Skeletal muscle tissue (tissue), 4 donors: ENCODE measurements around the gene STAT3. TPM values are rescaled to one million over a fixed set of nuclear protein-coding genes. Genes with fewer than 3 reads are reported as not detected.
"Not testable (repeated sequence)": the region's sequence is repeated elsewhere in the genome, so short reads cannot be mapped to it uniquely, and the experiment has no call there.

Experiments used
- H3K27ac ChIP-seq: one replicate; pipeline ENCODE4 v1.7.0; 2013; ENCODE audit warnings: mild to moderate bottlenecking, low read depth, low read length, inconsistent platforms
- H3K27me3 ChIP-seq, 3 donors: one replicate each; pipeline ENCODE4 v1.7.0; 2013; ENCODE audit warnings: low read length in 3 of 3; ENCODE audit not compliant: control insufficient read depth in 3 of 3, insufficient read depth in 3 of 3
- H3K36me3 ChIP-seq, 3 donors: one replicate each; pipeline ENCODE4 v1.7.0; 2013; ENCODE audit warnings: low read length in 3 of 3; ENCODE audit not compliant: control insufficient read depth in 3 of 3, insufficient read depth in 3 of 3
- H3K4me1 ChIP-seq, 3 donors: one replicate each; pipeline ENCODE4 v1.7.0; 2013; ENCODE audit warnings: low read length in 3 of 3, mild to moderate bottlenecking in 3 of 3; ENCODE audit not compliant: control insufficient read depth in 3 of 3, insufficient read depth in 3 of 3
- H3K4me3 ChIP-seq, 3 donors: one replicate each; pipeline ENCODE4 v1.7.0; 2013; ENCODE audit warnings: low read length in 3 of 3
- H3K9ac ChIP-seq, 3 donors: one replicate each; pipeline ENCODE4 v1.7.0; 2013; ENCODE audit warnings: low read length in 3 of 3, mild to moderate bottlenecking in 3 of 3, moderate library complexity in 2 of 3, low read depth in 1 of 3
- H3K9me3 ChIP-seq, 3 donors: one replicate each; pipeline ENCODE4 v1.7.0; 2013; ENCODE audit warnings: low read length in 3 of 3; ENCODE audit not compliant: control insufficient read depth in 3 of 3
- total RNA-seq: library from RNA; depleted of rRNA; stranded (reverse); fragments of >200 nt; gene quantifications from one replicate; pipeline ENCODE4 v1.2.3, GENCODE V29; 2014
- donor health status: Osteomylitis.

STAT3 gene
- total RNA-seq, 1 donor from 2014 or later: 44.9 TPM

DNA sequence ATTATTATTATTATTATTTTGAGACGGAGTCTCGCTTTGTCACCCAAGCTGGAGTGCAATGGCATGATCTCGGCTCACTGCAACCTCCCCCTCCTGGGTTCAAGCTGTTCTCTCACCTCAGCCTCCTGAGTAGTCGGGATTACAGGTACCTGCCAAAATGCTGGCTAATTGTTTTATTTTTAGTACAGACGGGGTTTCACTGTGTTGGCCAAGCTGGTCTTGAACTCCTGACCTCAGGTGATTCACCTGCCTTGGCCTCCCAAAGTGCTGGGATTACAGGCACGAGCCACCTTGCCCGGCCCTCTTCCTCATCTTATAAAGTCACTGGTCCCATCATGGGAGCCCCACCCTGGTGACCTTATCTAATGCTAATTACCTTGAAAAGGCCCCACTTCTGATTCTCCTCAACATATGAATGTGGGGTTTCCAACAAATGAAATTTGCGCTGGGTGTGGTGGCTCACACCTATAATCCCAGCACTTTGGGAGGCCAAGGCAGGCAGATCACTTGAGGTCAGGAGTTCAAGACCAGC is 12.7 kb upstream of the STAT3 start:
- Histone ChIP-seq H3K36me3 (peaks cover 18 to 27% (median 23%) of the 10 kb centered on the region in 3 donors), H3K4me1 (peaks cover 6 to 27% (median 23%) of the 10 kb centered on the region in 3 donors)
- not testable (repeated sequence) for H3K4me3 ChIP-seq, H3K27me3 ChIP-seq, H3K9ac ChIP-seq, H3K9me3 ChIP-seq, H3K27ac ChIP-seq

GRCh38 chr17:42399948-42400843 is 12.0 kb upstream of the STAT3 start:
- Histone ChIP-seq H3K4me3 (no peak overlapping the region), H3K27ac (no peak overlapping the region), H3K4me1 (peaks cover 5 to 23% (median 19%) of the 10 kb centered on the region in 3 donors), H3K36me3 (peaks cover 16 to 27% (median 23%) of the 10 kb centered on the region in 3 donors), H3K9ac (no peak overlapping the region), H3K9me3 (no peaks in the 10 kb centered on the region), H3K27me3 (no peaks in the 10 kb centered on the region)

GRCh38 chr17:42399121-42399520 is 10.9 kb upstream of the STAT3 start:
- Histone ChIP-seq H3K27me3 (no peaks in the 10 kb centered on the region), H3K4me3 (no peak overlapping the region), H3K4me1 (peaks cover 3 to 15% (median 11%) of the 10 kb centered on the region in 3 donors), H3K9me3 (no peaks in the 10 kb centered on the region), H3K36me3 (peaks cover 7 to 17% (median 12%) of the 10 kb centered on the region in 3 donors), H3K27ac (no peak overlapping the region), H3K9ac (no peak overlapping the region)

DNA sequence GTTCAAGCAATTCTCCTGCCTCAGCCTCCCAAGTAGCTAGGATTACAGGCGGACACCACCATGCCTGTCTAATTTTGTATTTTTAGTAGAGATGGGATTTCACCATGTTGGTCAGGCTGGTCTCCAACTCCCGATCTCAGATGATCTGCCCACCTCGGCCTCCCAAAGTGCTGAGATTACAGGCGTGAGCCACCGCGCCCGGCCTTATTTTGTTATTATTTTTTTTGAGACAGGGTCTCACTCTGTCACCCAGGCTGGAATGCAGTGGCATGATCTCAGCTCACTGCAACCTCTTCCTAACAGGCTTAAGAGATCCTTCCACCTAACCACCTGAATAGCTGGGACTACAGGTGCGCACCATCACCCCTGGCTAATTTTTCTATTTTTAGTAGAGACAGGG is 7.4 kb upstream of the STAT3 start:
- H3K9ac ChIP-seq, H3K27ac ChIP-seq, H3K9me3 ChIP-seq, H3K36me3 ChIP-seq, H3K4me3 ChIP-seq, H3K27me3 ChIP-seq, H3K4me1 ChIP-seq: not testable (repeated sequence)

DNA sequence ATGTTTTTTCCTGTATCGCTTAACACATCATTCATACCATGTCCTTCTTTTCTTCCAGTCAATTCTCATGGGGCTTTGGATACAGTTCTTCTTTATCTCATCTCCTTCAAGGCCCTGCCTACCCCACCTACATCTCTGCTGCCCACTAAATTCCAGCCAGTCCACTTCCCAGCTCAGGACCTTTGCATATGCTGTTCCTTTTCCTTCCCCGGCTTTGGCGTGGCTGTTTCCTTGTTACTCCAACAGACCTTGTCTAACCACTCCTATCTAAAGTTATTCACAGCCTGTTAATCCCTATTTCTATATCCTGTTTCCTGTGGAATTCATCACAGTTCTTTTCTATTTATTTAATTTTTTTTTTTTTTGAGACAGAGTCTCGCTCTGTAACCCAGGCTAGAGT is 6.6 kb upstream of the STAT3 start:
- Histone ChIP-seq H3K4me3 (no peak overlapping the region), H3K9ac (no peak overlapping the region), H3K4me1 (peaks cover under 1 to 3% (median 2%) of the 10 kb centered on the region in 3 donors), H3K36me3 (no peaks in the 10 kb centered on the region), H3K27ac (no peak overlapping the region), H3K27me3 (no peaks in the 10 kb centered on the region), H3K9me3 (no peaks in the 10 kb centered on the region)

GRCh38 chr17:42392692-42393415 is 4.6 kb upstream of the STAT3 start:
- Histone ChIP-seq H3K27me3 (no peaks in the 10 kb centered on the region), H3K9me3 (no peaks in the 10 kb centered on the region), H3K36me3 (no peaks in the 10 kb centered on the region), H3K9ac (no peak overlapping the region), H3K4me1 (peaks cover 5 to 9% (median 7%) of the 10 kb centered on the region in 3 donors), H3K27ac (no peak overlapping the region), H3K4me3 (no peak overlapping the region)

DNA sequence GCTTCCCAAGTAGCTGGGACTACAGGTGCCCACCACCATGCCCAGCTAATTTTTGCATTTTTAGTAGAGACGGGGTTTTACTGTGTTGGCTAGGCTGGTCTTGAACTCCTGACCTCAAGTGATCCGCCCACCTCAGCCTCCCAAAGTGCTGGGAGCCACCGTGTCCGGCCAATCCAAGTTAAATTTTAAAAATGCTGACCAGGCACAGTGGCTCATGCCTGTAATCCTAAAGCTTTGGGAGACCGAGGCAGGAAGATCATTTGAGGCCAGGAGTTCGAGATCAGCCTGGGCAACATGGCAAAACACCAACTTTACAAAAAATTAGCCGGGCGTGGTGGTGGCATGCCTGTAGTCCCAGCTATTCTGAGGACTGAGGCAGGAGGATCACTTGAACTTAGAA is 3.2 kb upstream of the STAT3 start:
- not testable (repeated sequence) for H3K9me3 ChIP-seq, H3K27me3 ChIP-seq, H3K36me3 ChIP-seq, H3K4me3 ChIP-seq, H3K27ac ChIP-seq, H3K9ac ChIP-seq
- peaks cover 6 to 16% (median 15%) of the 10 kb centered on the region in 3 donors for H3K4me1 ChIP-seq

DNA sequence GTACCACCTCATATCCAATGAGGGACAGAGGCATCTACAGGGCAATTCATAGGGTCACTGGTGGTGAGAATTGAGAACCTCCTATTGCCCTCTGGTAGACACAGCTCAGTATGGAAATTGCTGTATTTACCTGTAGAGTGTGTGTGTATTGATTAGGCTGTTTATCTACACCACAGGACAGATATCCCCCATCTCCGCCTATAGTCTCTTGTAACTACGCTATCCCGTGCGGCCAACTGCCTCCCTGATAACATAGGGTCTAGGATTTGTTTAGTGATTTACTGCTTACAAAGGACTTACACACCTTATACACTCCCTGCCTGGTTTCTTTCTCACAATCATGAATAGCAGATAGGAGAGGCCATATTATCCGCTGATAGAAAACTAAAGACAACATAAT is 1.7 kb upstream of the STAT3 start:
- Histone ChIP-seq H3K4me1 (peaks cover 10 to 25% (median 19%) of the 10 kb centered on the region in 3 donors), H3K9ac (no peak overlapping the region), H3K36me3 (no peaks in the 10 kb centered on the region), H3K27ac (peak overlapping the region; percentile 98), H3K27me3 (no peaks in the 10 kb centered on the region), H3K9me3 (no peaks in the 10 kb centered on the region), H3K4me3 (no peak overlapping the region)

GRCh38 chr17:42389135-42389417 is 834 bp upstream of the STAT3 start:
- Histone ChIP-seq H3K4me1 (peaks cover 10 to 27% (median 19%) of the 10 kb centered on the region in 3 donors), H3K4me3 (peak overlapping the region; percentile 74 to 88 (median 83)), H3K9me3 (no peaks in the 10 kb centered on the region), H3K9ac (peak overlapping the region; percentile 81 to 91 (median 86)), H3K27me3 (no peaks in the 10 kb centered on the region), H3K36me3 (no peaks in the 10 kb centered on the region), H3K27ac (peak overlapping the region; percentile 98)
